NK-92 treated with Interleukin-12 subunit alpha and Interleukin-12 subunit beta, amount 100 ng/mL, for 24 hours (cell line): ENCODE measurements around the gene UQCRC2.
"Not testable (repeated sequence)": the region's sequence is repeated elsewhere in the genome, so short reads cannot be mapped to it uniquely, and the experiment has no call there.

Source experiments
- DNase-seq: peaks from one replicate; lab custom pipeline; 2025; lab: John Stamatoyannopoulos, UW

The UQCRC2 gene

GRCh38 chr16:22010902-22011301 lies 57.7 kb downstream of the UQCRC2 start:
- DNase-seq = no peak

GRCh38 chr16:22012241-22012640 lies 59.1 kb downstream of the UQCRC2 start:
- no peak for DNase-seq

DNA sequence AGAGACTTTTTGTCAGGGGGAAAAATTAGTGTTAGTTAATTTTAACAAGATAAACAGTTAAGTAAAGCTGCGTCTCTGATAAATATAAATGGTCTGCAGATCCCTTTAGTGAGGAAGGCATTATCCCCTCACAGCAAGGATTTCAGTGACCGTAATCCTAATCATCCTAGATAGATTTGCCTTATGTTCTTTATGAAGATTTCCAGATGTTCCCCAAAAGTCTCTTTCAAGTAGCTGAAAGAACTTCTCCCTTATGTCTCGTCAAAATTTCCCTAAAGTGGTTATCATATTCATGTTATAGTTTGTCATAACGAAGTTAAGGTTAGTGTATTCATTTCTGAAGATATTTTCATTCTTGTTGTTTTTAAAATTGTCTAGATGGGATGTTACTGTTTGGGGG lies 60.3 kb downstream of the UQCRC2 start:
- DNase-seq = no peak

GRCh38 chr16:22014271-22014873 lies 61.2 kb downstream of the UQCRC2 start:
- no peak for DNase-seq

DNA sequence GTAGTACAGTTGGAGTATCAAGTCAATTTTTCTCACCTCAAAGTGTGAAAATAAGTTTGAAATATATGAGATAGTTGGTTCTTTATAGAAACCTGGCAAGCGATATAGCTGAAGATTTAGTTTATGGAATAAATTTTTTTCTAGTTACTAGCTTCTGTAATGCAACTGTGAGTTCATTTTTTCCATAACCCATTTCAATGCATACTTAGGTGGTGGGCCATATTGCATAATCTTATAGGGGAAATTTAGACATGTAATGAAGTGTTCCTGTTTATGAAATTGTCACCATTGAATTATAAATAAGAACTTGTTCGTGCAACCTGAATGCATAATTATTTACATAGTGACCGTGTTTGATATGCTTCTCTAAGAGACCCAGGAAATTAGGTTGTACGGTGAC lies 63.8 kb downstream of the UQCRC2 start:
- no peak for DNase-seq

DNA sequence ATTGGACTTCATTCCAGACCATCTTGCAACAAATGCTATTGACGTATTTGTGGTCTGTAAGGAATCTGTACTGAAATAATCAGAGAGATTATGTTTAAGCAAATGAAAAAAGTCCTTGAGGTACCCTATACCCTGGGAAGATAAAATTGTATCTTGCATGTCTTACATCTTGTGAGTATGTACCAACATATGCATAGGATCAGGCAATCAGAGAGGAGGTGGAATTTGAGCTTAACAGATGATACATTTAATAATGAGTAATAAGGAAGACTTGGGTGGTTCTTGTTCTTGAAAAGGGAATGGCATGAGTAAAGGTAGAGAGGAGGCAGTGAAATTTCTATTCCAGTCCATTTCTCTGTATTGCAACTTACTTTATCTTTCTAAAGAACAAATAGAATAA lies 65.4 kb downstream of the UQCRC2 start:
- no peak for DNase-seq

DNA sequence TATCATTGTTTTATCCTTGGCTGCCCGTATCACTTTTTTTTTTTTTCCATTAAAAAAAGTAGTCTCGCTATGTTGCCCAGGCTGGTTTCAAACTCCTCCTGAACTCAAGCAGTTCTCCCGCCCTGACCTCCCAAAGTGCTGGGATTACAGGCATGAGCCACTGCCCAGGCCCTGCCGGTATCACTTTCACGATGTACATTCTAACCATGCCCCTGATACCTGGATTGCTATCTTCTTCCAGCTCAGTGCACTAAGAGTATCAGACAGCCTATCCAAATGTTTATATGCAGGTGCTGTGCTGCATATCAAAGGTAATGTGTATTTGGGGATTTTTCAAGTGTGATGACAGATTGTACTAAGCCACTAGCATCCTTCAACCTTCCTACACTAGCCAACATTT lies 69.0 kb downstream of the UQCRC2 start:
- no peak for DNase-seq

DNA sequence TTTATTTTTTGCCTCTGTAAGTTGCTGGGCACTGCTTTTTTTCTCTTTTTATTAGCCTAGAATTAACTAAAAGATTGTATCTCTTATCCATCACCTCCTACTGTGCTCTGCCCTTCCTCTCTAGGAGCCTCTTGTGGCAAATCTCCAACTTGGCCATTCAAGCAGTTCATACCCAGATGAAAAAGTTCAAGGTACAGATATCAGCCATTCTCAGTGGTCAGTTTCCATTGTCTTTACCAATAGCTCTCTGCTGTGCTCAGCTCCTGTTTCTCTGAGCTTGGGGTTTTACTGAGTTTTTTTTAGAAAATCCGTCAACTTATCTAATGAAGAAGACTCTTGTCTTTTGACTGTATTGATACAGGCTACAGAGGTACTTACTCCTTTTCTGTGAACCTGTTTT lies 70.3 kb downstream of the UQCRC2 start:
- DNase-seq = no peak

DNA sequence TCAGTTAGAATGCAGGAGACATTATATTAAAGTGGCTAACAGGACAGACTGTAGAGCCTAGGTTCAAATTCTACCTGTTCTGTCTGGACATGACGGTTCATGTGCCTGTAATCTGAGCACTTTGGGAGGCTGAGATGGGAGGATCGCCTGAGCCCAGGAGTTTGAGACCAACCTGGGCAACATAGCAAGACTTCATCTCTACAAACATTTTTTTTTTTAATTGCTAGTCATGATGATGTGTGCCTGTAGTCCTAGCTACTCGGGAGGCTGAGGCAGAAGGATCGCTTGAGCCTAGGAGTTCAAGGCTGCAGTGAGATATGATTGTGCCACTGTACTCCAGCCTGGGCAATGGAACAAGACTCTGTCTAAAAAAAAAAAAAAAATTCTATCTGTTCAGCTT lies 71.6 kb downstream of the UQCRC2 start:
- DNase-seq = not testable (repeated sequence)

GRCh38 chr16:22027633-22028032 lies 74.5 kb downstream of the UQCRC2 start:
- DNase-seq = no peak

DNA sequence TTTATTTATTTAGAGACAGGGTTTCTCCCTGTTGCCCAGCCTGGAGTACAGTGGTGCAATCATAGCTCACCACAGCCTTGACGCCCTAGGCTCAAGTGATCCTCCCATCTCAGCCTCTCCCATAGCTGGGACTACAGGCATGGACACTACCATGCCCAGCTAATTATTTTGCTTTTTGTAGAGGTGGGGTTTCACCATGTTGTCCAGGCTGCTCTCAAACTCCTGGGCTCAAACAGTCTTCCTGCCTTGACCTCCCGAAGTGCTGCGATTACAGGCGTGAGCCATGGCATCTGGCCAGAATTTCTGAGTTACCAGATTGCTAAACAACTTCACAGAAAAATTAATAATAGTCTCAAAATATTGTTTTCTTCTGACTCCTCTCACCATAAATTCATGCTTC lies 76.5 kb downstream of the UQCRC2 start:
- DNase-seq = no peak

DNA sequence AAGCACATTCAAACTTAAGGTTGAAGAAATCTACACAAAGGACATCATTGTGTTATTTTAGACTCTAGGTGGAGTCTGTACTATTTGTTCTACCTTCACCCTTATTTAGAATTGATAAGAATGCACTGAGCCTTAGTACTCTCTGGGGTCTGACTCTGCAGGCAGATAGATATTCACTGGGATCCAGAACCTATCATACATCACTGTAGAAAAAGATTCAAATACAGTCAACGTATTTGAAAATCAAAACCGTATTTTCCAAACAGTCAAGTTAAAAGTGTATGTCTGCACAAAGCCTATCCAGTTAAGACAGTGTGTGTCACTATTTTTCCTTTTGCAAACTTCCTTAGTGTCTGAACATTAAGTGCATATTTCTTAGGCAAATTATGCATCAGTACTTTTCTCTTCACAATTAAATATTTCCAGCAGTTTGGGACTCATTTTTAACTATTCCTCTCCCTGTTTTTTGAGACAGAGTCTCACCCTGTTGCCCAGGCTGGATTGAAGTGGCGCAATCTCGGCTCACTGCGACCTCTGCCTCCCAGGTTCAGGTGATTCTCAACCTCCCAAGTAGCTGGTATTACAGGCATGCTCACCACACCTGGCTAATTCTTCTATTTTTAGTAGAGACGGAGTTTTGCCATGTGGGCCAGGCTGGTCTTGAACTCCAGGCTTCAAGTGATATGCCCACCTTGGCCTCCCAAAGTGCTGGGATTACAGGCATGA lies 77.1 kb downstream of the UQCRC2 start:
- no peak for DNase-seq

GRCh38 chr16:22031483-22032083 lies 78.4 kb downstream of the UQCRC2 start:
- DNase-seq = no peak
